ENCODE results near the gene SARDH.
A peak's percentile ranks its signal among the peaks of the same experiment; 100 is the strongest.

SARDH gene

DNA sequence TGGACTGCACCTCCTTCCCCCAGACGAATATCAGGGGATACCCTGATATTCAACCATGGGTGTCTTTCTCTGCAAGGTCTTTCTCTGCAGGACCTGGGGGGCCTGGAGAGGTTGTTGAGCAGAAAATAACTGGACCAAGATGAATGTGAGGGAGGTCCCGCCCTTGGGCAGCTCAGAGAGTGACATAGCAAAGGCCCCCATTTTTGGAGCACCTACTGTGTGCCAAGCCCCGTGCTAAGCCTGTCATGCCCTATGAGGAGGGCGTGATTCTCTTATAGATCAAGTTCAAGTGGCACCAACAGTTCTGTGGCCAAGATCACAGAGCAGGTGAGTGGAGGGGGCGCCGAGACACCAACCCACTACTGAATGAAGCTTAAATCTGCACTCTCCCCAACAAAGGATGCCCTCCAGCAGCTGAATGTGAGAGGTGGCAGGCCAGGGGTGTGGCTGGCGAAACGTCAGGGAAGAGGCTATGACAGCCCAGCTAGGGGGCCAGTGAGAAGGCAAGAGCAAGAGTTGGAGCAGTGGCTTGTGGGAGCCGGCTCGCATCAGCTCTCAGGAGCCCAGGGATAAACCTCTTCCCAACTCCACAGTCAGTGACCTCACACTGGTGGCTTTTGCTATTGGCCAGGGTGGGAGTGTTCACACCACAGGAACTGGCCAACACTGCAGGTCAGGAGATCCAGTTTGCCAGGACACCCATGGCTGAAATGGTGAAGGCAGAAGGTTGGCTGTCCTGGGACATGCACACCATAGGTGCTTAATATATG, 5.3 kb downstream of the SARDH start:
- no peak for DNase-seq

DNA sequence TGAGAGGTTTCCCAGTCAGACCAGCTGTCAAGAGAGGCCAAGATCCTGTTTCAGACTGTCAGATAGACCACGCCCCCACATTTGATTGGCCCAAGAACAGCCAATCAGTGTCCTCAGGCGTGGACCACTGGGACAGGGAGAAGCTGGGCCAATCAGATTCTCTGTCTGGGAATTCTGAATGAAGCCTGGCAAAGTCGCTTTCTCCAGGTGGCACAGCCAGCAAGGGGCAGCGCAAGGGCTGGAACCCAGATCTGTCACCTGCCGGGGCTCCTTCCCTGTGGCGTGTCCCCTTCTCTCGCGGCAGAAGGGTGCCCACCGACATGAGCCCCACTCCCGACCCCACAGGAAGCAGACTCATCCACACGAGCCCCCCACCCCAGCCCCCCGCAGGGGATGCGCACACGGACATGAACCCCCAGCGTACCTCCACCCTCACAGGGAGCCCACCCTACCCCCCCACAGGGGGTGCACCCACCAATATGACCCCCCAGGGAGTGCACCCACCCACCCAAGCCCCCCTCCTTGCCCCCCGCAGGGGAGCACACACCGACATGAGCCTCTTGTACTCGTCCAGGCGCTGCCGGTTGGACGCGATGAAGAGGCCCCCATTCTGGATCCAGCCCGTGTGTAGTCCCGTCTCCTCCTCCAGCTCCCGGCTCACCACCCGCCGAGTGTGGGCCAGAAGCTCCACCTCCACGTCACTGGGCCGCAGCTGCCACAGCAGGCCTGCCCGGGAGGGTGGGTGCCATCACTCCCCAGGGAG, 6.1 kb downstream of the SARDH start:
- no peak for DNase-seq

DNA sequence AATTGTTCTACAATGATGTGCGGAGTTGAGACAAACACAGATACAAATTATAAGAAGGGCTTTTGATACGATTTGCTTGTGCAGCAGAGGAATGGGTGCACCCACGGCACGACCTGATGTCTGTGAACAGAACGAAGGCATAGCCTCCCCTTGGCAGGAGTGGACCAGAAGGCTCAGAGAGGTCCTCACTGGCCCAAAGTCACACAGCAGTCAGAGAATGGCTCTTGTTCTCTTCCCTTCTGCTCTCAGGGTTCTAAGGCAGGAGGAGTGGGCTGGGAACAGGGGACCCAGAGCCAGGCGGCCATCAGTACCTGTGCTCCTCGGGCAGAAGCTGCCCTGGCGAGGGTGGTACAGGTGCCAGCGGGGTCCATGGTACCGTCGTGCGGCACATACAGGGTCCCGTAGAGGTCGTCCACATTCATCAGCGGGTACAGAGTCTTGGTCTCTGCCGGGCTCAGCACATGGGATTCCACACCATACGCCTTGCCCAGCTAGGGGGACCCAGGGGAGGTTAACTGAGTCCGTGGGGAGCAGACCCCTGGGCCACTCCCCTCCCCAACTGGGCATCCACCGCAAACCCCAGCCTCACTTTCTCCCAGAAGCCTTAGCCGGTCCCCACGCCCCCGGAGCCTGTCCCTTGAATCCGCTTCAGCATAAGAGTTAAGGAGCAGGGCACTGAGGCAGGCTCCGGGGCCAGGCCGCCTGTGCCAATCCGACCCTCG, 7.0 kb downstream of the SARDH start:
- no peak for DNase-seq

DNA sequence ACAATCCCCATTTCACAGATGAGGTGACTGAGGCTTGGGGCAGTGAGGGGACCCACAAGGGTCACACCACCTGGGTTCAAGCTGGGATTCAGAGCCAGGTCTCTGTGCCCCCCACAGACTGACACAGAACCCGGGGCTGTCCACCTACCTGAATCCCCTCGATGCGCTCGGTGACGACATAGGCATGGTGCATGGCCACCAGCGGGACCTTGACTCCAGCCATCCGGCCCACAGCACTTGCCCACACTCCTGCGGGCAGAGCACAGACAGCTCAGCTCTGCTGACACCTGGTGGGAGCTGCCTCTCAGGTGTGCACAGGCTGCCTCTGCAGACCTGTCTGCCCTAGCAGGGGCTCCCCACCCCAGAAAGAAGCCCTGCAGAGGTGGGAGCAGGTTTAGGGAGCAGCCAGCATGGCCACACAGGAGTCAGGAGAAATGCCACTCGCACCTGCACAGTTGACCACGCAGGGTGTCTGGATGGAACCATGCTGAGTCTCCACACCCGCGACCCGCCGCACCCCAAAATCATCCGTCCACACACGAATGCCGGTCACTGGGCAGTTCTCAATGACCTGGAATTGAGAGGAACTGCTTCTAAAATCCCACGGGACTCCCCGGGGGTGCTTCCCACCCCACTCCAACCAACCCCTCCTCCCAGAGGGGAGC, 8.4 kb downstream of the SARDH start:
- no peak for DNase-seq

DNA sequence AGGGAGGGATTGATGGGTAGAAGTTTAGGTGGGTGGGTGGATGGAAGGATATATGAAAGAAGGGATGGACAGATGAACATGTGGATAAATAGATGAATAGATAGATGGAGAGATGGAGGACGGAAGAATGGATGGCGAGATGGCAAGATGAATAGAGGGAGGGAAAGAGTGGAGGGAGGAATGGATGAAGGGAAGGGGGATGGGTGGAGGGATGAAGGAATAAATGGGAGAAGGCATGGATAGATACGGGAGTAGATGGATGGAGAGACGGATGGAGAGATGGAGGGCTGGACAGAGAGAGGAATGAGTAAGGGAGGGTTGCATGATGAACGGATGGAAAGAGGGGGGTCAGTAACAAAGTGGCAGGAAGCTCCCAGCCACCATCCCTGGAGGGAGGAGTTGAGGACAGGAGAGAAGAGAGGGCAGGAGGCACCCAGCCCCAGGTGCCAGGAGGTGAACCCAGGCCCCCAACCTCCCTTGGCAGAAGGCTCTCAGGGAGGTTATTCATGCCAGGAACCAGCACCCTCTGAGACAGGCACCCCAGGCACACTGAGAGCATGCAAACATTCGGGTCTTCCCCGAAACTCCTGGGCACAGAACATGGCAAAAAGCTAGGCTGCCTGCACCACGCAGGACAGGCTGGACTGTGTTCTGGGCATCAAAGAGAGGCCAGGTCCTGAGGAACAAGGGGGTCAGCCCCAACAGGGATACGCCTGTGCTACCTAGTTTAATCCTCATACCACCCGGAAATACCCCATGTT, 9.1 kb downstream of the SARDH start:
- DNase-seq = no peak

DNA sequence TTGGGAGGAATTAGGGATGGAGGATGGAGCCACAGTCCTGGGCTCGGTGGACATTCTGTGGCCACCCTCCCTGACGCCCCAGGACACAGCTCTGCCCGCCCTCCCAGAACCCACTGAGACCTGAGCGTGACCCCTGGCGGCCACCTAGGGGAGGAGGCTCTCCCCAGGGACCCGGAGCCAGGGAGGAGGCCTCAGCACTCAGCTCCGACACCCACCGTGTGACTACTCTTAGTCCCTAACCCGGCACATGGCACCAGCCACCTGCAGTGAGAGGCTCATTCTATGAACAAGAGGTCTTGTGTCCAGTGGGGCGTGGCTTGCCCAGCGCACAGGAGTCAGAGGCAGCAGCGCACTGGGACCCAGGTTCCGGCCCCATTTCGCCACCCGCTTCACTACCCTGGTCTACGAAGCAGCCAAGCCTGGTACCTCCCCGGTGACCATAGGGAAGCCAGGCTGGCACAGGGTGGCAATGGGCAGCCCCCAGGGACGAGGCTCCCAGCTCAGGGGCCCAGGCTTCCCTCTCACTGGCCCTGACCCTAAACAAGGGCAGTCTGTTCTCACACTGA, 10.2 kb downstream of the SARDH start:
- DNase-seq = no peak

DNA sequence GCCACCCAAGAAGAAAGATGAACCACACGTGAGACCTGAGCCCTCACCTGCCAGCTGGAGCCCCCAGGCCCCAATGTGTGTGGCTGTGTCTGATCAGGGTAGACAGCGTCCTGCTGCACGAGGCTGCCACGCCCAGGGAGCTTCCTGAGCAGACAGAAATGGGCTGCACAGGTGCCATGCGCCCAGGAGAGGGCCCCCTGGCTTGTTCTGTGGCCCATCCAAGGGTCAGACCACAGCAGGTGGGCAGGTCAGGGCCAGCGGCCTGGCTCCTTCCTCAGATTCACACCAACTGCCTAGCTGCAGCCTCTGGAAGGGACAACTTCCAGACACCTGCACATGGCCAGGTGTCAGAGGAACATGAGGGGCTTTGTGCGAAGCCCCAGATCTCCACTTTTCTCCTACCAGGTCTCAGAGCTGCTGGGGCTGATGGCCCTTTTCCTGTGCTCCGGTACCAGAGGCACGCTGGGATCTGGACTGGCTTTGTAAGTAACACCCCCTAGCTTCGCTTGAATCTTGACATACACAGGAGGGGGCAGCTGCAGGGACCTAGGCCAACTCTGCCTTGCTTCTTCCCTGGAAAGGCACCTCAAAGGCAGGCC, 10.8 kb downstream of the SARDH start:
- DNase-seq = no peak

DNA sequence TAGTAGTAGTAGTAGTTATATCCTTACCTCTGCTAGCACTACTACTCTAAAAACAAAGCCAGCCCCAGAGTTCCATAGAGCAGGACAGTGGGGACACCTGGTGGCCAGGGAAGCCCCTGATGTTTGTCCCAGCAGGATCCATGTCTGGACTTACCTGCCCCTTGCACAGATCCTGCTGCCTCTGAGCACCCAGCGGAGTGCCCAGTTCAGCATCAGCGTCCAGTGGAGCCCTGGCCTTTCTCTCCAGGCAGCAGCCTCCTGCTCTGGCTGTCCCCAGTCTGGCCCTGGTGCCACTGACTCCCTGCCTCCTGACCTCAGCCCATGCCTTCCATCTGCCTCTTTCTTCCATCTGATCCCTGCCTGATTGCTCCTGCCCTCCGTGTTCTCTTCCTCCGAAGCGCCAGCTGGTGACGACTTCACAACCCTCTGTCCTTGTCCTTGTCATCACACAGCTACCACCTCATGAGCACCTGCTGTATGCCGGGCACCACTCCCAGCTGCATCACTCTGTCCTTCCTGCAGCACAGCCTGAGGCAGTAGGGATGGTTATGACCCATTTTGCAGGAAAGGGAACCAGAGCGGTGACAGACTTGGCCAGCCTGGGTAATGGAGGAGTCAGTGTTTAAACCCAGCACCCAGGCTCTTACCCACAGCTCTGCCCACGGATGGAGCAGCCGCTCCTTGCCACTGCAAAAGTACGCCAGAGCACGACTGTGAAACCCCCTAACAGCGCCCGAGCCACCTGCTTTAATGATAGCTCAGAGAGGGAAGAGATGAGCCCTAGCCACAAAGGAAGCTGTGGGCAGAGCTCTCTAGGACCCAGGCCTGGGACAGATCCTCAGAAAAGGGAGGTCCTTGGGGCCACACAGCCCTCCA, 11.5 kb downstream of the SARDH start:
- peak; percentile 71 for DNase-seq

DNA sequence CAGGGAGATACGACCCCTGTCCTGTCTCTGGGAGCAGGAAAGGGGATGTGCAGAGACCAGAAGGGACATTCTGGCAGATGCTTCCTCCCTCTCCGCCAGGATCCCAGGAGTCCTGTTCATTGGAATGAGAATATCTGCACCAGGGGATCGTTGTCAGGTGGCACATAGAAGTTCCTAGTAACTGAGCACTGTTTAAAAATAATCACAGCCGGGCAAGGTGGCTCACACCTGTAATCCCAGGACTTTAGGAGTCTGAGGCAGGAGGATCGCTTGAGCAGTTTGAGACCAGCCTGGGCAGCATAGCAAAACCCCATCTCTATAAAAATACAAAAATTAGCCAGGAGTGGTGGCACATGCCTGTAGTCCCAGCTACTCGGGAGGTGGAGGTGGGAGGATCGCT, 12.3 kb downstream of the SARDH start:
- no peak for DNase-seq

DNA sequence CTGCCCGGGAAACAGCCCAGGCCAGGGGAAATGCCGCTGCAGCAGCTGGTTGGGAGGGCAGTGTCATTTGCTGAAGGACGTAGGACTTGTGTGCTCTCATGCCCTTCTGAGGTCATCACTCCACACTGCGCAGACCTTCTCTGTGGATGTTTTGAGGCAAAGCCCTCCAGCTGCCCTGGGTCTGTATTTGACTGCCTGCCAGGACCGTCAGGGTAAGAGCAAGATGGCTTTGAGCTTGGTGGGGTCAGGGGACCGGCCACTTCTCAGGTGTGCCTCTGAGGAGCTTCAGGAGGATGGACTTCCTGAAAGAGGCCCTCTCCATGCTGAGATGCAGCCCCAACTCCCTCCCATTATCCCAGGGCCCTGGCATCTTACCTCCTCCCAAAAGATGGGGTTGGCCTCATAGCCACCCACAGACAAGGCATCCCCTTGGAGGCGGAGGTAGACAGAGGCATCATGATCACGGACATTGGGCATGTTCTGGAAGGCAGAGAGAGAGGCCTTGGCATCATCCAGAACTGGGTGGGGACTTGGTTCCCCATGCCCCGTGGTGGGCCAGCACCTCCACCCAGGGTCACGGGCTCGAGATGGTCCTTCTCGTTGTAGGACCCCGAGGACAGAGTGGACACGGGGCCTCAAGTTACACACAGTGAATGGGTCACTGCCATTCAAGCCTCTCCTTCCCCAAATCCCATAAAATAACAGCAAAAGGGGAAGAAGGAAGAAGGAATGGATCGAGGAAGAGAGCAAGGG, 19.4 kb downstream of the SARDH start:
- no peak for DNase-seq

DNA sequence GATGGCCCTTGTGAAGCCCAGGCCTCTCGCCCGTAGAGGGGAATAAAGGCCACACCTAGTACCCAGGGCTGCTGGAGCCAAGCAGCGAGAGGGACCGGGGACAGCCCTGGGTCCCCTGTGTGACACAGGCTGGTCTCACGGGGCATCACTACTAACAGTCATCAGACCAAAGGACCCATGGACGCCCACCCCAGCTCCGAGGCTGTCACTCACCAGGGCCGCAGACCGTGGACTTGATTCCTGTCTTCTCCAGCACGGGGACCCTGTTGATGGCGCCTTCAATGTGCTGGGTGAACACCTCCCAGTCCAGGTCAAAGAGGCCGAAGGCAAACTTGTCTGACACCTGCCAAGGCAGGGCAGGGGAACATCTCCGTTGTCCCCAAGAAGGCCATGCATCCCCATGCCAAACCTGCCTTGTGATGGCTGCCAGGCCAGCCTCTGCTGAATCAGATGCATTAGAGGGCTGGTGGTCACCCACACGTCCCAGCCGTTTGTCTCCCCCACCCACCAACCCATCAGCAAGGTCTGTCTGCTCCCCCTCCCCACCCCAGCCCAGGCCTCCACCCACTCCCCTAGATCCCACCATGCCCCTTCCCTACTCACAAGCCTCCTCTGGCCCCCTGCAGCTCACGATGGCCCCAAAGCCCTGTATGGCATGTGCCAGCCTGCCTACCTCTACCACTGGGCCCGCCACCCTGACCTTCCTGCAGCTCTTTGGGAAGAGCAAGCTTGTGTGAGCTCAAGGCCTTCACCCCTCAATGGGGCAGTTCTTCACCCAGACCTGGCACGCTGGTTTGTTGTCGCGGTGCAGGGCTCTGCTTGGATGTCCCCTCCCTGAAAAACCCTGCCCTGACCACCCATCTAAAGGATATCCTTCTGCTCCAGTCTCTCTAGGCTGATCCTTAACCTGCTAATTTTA, 20.8 kb downstream of the SARDH start:
- no peak for DNase-seq

DNA sequence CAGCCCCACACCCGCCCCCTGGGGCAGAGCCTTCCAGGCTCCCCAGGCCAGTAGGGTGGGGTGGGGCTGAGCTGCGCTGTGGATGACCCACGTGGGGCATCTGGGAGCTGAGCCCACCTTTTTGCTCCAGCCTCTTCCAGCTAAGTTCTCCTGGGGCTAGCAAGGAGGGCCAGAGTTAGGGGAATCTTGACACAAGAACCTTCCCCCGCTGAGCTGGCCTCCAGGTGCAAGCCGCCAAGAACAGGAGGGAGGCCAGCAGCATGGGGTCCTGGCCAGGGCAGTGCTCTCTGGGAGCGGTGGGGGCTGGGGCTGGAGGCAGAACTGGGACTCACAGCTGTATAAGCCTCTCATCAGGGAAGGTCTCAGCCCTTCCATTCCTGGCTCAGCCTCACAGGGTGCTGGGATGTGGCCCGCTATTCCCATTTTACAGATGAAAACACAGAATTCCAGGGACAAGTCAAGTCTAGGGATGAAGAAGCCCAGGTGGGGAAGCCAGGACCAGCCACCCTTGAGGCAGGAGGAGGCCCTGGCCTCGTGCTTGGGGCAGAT, 21.5 kb downstream of the SARDH start:
- no peak for DNase-seq

DNA sequence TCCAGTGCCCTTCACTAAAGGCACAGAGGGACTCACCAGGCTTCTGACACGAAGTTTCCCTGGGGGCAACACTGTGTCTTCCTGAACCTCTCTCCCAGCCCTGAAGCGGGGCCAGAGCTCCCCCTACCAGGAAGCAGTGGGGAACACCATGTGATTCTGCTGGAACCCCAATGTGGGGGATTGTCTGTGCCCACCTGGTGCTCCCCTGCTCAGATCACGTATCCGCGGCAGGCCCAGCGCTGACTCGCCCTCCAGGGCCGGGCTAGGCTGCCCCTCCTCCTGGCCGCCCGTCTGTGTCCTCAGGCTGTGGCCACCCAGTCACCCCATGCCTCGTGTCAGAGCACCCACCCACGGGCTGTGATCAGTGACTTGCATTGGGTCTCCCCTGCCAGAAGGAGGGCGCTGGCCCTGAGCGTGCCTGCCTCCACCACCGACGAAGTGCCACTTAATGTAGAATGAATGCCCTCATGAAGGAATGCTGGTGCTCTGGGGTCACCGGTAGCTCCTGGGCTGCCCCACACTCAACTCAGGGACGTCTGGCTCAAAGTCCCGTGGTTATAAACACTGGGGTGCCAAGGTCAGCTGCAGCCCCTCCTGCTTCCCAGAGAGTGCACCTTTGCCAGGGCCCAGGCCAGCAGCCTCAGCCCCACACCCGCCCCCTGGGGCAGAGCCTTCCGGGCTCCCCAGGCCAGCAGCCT, 22.1 kb downstream of the SARDH start:
- DNase-seq = no peak

DNA sequence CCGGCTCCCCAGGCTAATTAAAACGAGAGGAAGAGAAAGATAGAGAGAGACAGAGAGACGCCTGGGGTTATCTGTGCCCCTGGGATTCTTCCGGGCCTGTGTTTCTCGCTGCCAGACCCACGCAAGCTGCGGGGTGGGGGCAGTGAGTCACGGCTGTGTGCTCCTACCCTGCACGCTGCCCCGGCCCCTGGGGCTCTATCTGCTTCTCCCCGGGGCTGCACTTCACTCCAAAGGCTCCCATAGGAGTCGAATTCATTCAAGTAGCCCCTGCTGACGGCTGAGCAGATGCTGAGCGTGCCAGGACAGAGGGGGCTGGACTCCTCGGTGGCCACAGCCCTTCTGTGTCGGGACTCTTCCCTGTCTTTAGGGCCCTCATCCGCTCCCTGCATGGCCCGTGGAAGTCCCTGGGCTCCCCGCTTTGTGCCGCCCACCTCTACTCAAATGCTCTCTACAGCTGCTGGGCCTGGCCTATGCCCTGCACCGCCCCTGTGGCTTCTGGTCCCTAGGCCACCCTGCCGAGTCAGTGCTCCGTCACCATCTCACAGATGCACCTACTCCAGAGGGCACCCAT, 22.8 kb downstream of the SARDH start:
- DNase-seq = peak; percentile 8

DNA sequence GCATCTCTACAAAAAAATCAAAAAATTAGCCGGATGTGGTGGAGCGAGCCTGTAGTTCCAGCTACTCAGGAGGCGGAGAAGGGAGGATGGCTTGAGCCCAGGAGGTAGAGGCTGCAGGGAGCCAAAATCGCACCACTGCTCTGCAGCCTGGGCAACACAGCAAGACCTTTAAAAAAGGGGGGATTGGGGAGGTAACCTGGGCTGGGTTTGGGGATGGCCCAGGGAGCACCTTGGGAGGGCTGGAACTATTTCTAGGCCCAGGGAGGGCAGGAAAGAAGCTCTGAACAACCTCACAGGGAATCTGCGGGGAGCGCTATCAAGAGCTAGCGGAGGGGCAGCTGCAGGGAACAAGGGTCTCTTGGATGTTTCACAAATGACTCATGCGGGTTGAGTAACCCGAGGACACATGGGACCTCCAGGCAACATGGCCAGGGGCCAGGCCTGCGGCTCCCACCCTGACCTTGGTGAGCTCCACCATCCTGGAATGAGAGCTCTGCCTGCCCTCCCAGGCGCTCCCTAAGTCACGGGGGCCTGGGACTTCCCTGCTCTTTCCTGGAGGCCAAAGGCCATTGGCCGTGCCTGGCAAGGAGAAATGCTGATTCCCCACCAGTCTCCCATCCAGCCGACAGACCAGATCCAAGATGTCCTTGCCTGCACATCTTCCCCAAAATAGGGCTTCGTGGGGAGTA, 23.4 kb downstream of the SARDH start:
- no peak for DNase-seq

DNA sequence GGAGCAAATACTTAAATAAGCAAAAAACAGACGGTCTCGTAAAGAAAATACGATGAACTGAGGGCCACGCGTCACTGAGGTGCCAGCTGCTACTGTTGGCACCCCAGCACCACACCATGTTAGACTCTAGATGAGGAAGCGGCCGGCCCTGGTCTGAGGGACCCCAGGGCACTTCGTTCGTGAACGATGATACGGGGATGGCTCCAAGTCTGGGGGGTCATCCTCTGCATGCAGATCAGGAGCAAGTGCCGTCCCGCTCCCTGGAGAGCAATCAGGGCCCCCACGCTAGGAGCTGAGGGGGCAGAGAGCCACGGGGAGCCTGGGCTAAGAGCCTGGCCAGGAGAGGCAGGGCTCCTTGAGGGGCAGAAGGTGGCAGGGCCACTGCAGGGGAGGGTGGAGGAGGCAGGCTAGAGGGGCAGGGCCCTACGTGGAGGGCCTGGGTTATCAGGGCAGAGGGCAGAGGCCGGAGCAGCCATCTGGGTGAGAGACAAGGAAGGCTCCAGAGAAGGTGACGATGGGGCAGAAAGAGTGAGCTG, 24.1 kb downstream of the SARDH start:
- no peak for DNase-seq
